Suprapubic skin (tissue), 4 donors: ENCODE measurements around the gene TMEM150C. TPM values are rescaled to one million over a fixed set of nuclear protein-coding genes. Genes with fewer than 3 reads are reported as not detected.

Experiments
- DNase-seq, 2 donors: peaks; one replicate each; pipeline ENCODE4 v3.0.0-alpha.2; 2019; ENCODE audit warnings: low spot score in 2 of 2
- H3K27ac ChIP-seq: fragments of 200-600 bp; sonication (generic); one replicate; pipeline ENCODE4 v1.5.1; 2019
- H3K27me3 ChIP-seq: fragments of 200-600 bp; sonication (generic); one replicate; pipeline ENCODE4 v1.5.1; 2019
- H3K36me3 ChIP-seq: fragments of 200-600 bp; sonication (generic); one replicate; pipeline ENCODE4 v1.5.1; 2019
- H3K4me1 ChIP-seq: fragments of 200-600 bp; sonication (generic); one replicate; pipeline ENCODE4 v1.5.1; 2019
- H3K4me3 ChIP-seq: fragments of 200-600 bp; sonication (generic); one replicate; pipeline ENCODE4 v1.5.1; 2019; ENCODE audit warnings: mild to moderate bottlenecking
- H3K9me3 ChIP-seq: fragments of 200-600 bp; sonication (generic); one replicate; pipeline ENCODE4 v1.5.1; 2019
- EP300 ChIP-seq: sonication (generic); formaldehyde crosslinking; IDR thresholded peaks from one replicate; pipeline ENCODE4 v1.6.1; 2017; ENCODE audit warnings: antibody characterized with exemption
- POLR2A ChIP-seq, 2 donors: fragments of 450-650 bp; IDR thresholded peaks; one replicate each; pipeline ENCODE4 v1.6.1; 2017; ENCODE audit warnings: antibody characterized with exemption in 2 of 2, mild to moderate bottlenecking in 2 of 2, moderate library complexity in 2 of 2
- POLR2AphosphoS5 ChIP-seq, 3 donors: sonication (generic); formaldehyde crosslinking; IDR thresholded peaks; one replicate each; pipeline ENCODE4 v1.6.1; 2017; ENCODE audit warnings: antibody characterized with exemption in 3 of 3
- WGBS: methylation state at CpG from one replicate; pipeline ENCODE4 v1.1.5; 2018; 5-methylcytosine and 5-hydroxymethylcytosine counted together
- total RNA-seq, 4 donors: library from RNA; depleted of rRNA; stranded (reverse); fragments of >200 nt; gene quantifications; one replicate each; pipeline ENCODE4 v1.1.0, GENCODE V29; 2016
- TF ChIP-seq, protein P1 (sequence below), 2 donors: fragments of 200-600 bp in 1 of 2; fragments of 450-650 bp in 1 of 2; sonication (generic) in 1 of 2; IDR thresholded peaks; one replicate each; pipeline ENCODE4 v1.5.1; 2016 to 2019; ENCODE audit warnings: antibody characterized with exemption in 2 of 2, mild to moderate bottlenecking in 1 of 2, moderate library complexity in 1 of 2

TMEM150C gene
- total RNA-seq, 4 donors from 2014 or later, result 3.2 to 10.7 (median 8.7) TPM

- Histone ChIP-seq H3K27me3 (no peaks in the 10 kb centered on the region), H3K4me1 (no peaks in the 10 kb centered on the region), H3K4me3 (no peak overlapping the region), H3K36me3 (no peaks in the 10 kb centered on the region), H3K27ac (no peak overlapping the region), H3K9me3 (no peaks in the 10 kb centered on the region)
- no peak for TF ChIP-seq POLR2AphosphoS5 (IDR thresholded peaks at IDR 0.05)
- TF ChIP-seq, protein P1, sequence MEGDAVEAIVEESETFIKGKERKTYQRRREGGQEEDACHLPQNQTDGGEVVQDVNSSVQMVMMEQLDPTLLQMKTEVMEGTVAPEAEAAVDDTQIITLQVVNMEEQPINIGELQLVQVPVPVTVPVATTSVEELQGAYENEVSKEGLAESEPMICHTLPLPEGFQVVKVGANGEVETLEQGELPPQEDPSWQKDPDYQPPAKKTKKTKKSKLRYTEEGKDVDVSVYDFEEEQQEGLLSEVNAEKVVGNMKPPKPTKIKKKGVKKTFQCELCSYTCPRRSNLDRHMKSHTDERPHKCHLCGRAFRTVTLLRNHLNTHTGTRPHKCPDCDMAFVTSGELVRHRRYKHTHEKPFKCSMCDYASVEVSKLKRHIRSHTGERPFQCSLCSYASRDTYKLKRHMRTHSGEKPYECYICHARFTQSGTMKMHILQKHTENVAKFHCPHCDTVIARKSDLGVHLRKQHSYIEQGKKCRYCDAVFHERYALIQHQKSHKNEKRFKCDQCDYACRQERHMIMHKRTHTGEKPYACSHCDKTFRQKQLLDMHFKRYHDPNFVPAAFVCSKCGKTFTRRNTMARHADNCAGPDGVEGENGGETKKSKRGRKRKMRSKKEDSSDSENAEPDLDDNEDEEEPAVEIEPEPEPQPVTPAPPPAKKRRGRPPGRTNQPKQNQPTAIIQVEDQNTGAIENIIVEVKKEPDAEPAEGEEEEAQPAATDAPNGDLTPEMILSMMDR (IDR thresholded peaks at IDR 0.05), result no peak
- TF ChIP-seq EP300, result no peak
- no peak for TF ChIP-seq POLR2A (IDR thresholded peaks at IDR 0.05)
- DNase-seq, result no peak
- WGBS, result 92% methylated on average over 1 of the region's 1 CpG
Measured at GRCh38 chr4:82543131-82543530, 18.7 kb downstream of the TMEM150C start.

GRCh38 chr4:82542642-82543041, 19.1 kb downstream of the TMEM150C start:
- H3K36me3 ChIP-seq, result no peaks in the 10 kb centered on the region
- no peak overlapping the region for H3K27ac ChIP-seq
- H3K27me3 ChIP-seq, result no peaks in the 10 kb centered on the region
- TF ChIP-seq, protein P1 (IDR thresholded peaks at IDR 0.05), result no peak
- TF ChIP-seq POLR2A (IDR thresholded peaks at IDR 0.05) (no peak), POLR2AphosphoS5 (IDR thresholded peaks at IDR 0.05) (no peak), EP300 (no peak)
- H3K9me3 ChIP-seq, result no peaks in the 10 kb centered on the region
- H3K4me3 ChIP-seq, result no peak overlapping the region
- DNase-seq, result no peak
- no peaks in the 10 kb centered on the region for H3K4me1 ChIP-seq
- 92% methylated on average over 3 of the region's 3 CpGs for WGBS

DNA sequence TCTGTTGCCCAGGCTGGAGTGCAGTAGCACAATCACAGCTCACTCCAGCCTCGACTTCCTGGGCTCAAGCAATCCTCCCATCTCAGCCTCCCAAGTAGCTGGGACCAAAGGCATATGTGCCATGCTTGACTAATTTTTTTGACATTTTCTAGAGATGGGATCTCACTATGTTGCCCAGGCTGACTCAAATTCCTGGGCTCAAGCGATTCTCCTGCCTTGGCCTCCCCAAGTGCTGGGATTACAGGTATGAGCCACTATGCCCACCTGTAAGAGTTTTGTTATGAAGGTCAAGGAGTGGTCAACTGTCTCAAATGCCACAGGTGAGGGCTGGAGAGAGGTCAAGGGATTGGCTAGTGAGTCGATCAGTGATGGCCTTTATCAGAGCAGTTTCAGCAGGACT, 32.5 kb downstream of the TMEM150C start:
- 93% methylated on average over 3 of the region's 3 CpGs for WGBS
- Histone ChIP-seq H3K4me3 (no peak overlapping the region), H3K27ac (no peak overlapping the region), H3K4me1 (peaks cover 3% of the 10 kb centered on the region), H3K36me3 (no peaks in the 10 kb centered on the region), H3K27me3 (no peaks in the 10 kb centered on the region), H3K9me3 (no peaks in the 10 kb centered on the region)
- no peak for DNase-seq
- TF ChIP-seq, protein P1 (IDR thresholded peaks at IDR 0.05), result no peak
- TF ChIP-seq EP300, result no peak

- H3K9me3 ChIP-seq, result no peaks in the 10 kb centered on the region
- 58% methylated on average over 4 of the region's 4 CpGs for WGBS
- DNase-seq, result no peak
Measured at GRCh38 chr4:82528868-82529267, 32.9 kb downstream of the TMEM150C start.

DNA sequence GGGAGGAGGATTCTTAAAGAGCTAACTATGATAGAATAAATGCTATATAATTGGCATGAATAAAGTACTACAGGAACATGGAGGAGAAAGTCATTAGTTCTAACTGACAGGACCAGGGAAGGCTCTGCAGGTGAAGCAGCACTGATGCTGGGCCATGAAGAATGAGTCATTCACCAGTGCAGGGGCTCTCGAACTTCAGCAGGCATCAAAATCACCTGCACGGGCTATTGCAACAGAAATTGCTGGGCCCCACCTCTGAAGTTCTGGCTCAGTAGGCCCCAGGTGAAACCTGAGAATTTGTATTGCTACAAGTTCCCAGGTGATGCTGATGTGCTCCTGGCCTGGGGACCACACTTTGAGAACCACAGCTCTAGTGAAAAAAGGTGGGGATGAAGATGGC, 33.7 kb downstream of the TMEM150C start:
- TF ChIP-seq EP300 (no peak), POLR2AphosphoS5 (IDR thresholded peaks at IDR 0.05) (no peak)
- H3K36me3 ChIP-seq, result no peaks in the 10 kb centered on the region
- no peak overlapping the region for H3K4me3 ChIP-seq
- H3K4me1 ChIP-seq, result peaks cover 3% of the 10 kb centered on the region
- no peaks in the 10 kb centered on the region for H3K9me3 ChIP-seq
- no peaks in the 10 kb centered on the region for H3K27me3 ChIP-seq
- 77% methylated on average over 2 of the region's 2 CpGs for WGBS
- DNase-seq, result no peak
- H3K27ac ChIP-seq, result no peak overlapping the region

More at GRCh38 chr4:82528868-82529267, 32.9 kb downstream of the TMEM150C start:
- no peak overlapping the region for H3K27ac ChIP-seq
- TF ChIP-seq, protein P1 (IDR thresholded peaks at IDR 0.05), result no peak
- TF ChIP-seq POLR2A (IDR thresholded peaks at IDR 0.05) (no peak), EP300 (no peak), POLR2AphosphoS5 (IDR thresholded peaks at IDR 0.05) (no peak)
- no peak overlapping the region for H3K4me3 ChIP-seq
- H3K36me3 ChIP-seq, result no peaks in the 10 kb centered on the region
- H3K27me3 ChIP-seq, result no peaks in the 10 kb centered on the region
- H3K4me1 ChIP-seq, result peaks cover 3% of the 10 kb centered on the region

DNA sequence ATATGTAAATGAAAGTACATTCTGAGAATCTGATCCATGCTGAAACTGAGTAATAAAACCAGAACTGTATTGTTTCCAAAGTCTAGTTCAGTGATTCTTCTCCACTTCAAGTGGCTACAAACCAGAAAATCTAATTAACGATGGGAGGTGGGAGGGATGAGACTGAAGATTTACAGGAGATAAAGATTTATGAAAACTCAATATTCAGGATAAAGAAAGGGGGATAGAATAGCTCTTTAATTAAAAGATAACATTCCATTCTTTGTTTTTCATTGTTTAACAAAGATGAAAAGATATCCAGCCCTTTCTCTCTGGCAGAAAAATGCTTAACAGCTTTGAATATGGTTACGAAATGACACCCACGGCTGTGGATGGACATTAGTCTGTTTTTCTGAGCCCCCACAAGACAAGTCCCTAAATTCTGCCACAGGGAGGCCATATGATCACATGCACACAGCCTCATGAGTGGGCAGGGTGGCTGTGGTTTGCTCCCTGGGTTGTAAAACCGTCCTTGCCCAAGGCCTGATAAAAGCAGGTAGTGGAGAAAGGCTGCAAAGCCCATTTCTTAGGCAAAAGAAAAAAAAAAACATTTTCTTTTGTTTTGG, 36.4 kb downstream of the TMEM150C start:
- Histone ChIP-seq H3K9me3 (no peaks in the 10 kb centered on the region), H3K27me3 (no peaks in the 10 kb centered on the region), H3K27ac (no peak overlapping the region), H3K36me3 (no peaks in the 10 kb centered on the region), H3K4me3 (no peak overlapping the region), H3K4me1 (peaks cover 3% of the 10 kb centered on the region)
- WGBS, result 53% methylated on average over 4 of the region's 4 CpGs
- no peak for TF ChIP-seq POLR2AphosphoS5 (IDR thresholded peaks at IDR 0.05)
- DNase-seq, result no peak
